Left lobe of liver (tissue), 2 donors: ENCODE measurements around the gene SIGLEC11. TPM values are rescaled to one million over a fixed set of nuclear protein-coding genes. Genes with fewer than 3 reads are reported as not detected.
"Not testable (repeated sequence)": the region's sequence is repeated elsewhere in the genome, so short reads cannot be mapped to it uniquely, and the experiment has no call there.

Source experiments
- ATAC-seq: fragments of 200-7000 bp; cut with Tn5 transposase; one replicate; pipeline ENCODE4 v1.9.1; 2020; ENCODE audit warnings: mild to moderate bottlenecking, moderate library complexity
- DNase-seq: peaks from one replicate; pipeline ENCODE4 v3.0.0-alpha.2; 2020; ENCODE audit warnings: low spot score
- total RNA-seq: library from RNA; stranded (reverse); gene quantifications from one replicate; pipeline ENCODE4 v1.2.1, GENCODE V29; 2021
- donor health status: DM: no; HTN: no; CAD: no; lungs with moderate emphysema.
- donor health status: DM: no; HTN: yes; CAD: no.

The SIGLEC11 gene
- total RNA-seq, 1 donor from 2014 or later: 1.3 TPM

DNA sequence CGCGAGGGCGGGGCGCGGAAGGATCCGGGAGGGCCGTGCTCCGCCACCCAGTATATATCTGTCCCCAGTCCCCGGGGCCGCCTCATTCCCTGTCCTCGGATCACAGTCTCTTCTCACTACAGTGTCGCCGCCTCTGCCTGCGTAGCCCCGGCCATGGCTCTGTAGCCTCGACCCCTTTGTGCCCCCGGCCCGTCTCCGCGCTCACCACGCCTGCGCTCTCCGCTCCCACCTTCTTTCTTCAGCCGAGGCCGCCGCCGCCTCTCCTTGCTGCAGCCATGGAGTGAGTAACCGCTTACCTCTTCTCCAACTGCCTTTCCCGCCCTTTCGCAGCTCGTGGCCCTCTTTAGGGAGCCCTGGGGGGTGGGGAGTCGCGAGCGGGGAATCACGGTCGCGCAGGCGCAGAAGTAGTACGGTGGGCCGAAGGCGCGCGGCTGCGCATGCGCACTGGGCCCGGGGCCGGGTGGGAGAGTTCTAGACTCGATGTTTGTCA, 31.8 kb downstream of the SIGLEC11 start, which contains the start of the genes ATF5 and NUP62:
Gene ATF5 (plus strand): TSS at position 85 of the 490 bp plus-strand sequence. CDS start 1,646 bp downstream, outside the sequence.
Gene NUP62 (minus strand): TSS at position 384 of the 490 bp plus-strand sequence. CDS start 19,697 bp downstream, outside the sequence.
- ATAC-seq (peak; percentile 66), DNase-seq (peak; percentile 91)

DNA sequence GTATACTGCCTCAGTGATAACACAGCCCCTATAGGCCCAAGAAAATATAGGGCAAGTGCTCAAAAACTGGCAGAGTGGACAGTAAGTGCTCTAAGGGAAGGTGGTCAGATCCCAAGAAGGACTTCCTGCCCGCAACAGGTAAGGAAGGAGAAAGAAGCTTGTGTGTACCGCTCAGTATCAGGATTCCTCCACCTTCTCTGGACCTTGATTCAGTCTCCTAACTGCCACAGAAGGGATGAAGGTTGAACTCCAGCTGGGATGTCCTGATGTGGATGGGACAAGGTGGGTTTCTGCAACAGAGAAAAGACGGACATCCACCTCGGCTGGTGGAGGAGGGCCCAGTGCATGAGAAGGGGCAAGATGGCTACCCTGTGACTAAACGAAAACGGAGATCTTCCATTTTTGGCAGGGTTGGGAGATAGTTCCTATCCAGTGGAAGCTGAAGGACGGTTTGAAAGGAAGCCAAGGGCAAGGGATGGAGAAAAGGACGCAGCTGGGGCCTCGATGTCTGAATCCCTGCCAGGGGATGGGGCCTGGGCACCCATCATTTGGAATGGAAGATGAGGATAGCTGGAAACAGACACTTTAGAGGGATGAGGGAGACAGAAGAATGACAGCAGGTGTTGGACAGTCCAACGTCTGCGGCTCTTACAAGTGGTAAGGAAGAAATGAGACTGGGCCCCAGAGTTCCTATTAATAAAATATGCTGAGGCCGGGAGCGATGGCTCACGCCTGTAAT, 33.3 kb downstream of the SIGLEC11 start:
- ATAC-seq: no peak

DNA sequence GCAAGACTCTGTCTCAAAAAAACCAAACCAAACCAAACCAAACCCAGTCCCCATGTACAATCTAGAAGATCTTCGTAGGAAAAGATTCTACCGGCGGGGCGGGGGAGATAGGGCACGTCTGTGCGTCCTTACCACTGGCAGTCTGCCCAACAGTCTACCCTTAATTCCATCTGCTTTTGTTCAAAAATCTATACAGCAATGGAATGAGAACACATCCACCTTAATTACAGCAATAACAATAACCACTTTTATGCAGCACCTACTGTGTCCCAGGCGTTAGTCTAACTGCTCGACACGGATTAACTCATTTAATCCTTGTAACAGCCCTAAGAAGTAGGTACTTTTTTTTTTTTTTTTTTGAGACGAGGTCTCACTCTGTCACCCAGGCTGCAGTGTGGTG, 34.5 kb downstream of the SIGLEC11 start:
- ATAC-seq: no peak
- no peak for DNase-seq

More for the DNA sequence above, 33.3 kb downstream of the SIGLEC11 start:
- no peak for DNase-seq

DNA sequence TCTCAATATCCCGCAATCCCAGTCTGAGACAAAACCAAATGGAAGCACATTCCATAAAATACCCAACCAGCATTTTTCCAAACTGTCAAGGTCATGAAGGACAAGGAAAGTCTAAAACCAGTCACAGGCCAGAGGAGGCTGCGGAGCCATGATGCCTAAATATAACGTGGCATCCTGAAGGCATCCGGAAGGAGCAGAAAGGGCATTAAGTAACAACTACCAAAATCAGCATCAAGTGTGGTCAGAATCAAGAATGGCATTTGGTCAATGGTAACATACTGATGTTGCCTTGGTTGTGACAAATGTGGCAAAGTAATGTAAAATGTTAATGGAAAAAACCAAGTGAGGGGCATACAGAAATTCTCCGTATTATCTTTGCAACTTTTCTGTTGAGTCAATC, 35.5 kb downstream of the SIGLEC11 start:
- no peak for DNase-seq
- ATAC-seq: no peak

GRCh38 chr19:49924881-49925210, 36.1 kb downstream of the SIGLEC11 start:
- not testable (repeated sequence) for DNase-seq, ATAC-seq

GRCh38 chr19:49924004-49924880, 36.7 kb downstream of the SIGLEC11 start:
- ATAC-seq: peak; percentile 65
- DNase-seq: peak; percentile 97

GRCh38 chr19:49923055-49924003, 37.6 kb downstream of the SIGLEC11 start:
- peak; percentile 96 for DNase-seq
- peak; percentile 63 for ATAC-seq

GRCh38 chr19:49921871-49922795, 38.8 kb downstream of the SIGLEC11 start:
- ATAC-seq (no peak), DNase-seq (no peak)

DNA sequence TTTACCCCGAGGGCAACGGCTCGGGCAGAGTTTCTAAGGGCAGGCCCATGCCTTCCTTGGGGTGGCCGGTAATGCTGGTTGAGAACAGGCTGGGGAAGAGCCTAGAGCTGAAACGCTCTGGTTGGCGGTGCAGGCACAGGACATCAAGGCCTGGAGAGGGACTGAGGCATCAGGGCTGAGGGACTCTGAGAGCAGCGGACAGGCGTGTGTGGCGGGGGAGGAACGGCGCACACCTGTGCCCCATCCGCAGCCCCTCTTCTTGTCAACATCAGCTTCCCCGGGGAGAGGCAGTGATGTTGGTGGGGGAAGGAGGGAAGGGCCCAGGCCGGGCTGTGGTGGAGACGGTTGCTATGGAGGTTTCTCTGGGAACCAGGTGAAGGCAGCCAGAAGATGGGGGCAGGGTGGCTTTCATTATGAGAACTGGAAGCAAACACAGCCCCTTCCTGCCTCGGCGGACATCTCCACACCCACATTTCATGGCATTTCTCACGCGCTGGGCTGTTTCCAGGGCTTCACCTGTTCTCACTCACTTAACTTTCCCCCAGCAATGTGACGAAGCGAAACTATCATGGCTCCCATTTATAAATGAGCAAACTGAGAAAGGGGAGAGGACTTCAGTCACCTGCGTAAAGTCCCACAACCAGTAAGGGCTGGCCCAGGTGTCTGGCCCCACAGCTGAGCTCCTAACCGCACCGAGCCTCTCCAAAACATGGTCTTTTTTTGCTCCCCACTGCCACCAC, 40.2 kb downstream of the SIGLEC11 start:
- DNase-seq: no peak
- ATAC-seq: no peak

- ATAC-seq: no peak
- DNase-seq: no peak
Measured at GRCh38 chr19:49918089-49918488, 42.9 kb downstream of the SIGLEC11 start.

DNA sequence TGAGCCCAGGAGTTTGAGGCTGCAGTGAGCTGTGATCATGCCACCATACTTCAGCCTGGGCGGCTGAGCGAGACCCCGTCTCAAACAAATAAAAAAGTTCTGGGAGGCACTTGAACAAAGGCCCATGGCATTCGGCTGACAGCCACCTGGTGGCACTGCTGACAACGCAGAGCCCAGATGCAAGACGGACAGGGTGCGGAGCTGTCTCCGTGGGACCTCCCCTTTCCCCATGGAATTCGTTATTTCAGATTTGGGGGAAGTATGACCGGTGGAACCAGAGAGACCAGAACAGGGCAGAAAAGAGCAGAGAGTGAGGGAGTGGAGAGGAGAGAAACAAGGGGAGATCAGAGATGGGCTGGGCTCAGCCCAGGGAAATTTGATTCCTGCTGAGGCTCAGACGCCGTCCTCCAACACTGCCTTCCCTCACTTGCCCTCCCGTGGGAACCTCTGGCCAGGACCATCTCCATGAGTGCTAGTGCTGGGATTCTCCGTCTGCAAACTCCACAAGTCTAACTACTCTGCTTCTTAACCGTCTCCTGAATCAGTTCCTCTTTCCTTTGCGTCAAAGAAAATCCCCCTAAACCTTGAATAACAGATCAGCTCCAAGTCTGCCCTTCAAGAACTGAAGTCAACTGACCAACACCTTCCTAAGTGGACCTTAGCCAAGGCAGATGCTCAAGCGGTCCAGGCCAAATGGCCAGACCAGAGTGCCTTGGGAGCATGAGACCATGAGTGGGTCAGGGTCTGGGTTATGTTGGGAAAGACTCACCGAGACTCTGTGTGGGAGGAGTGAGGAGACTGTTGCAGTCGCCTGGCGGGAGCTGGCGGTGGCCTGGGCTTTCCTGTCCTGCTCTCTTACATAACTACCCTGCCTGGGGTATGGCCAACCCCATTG, 43.9 kb downstream of the SIGLEC11 start:
- ATAC-seq (peak; percentile 90), DNase-seq (peak; percentile 84)

GRCh38 chr19:49915271-49915670, 45.7 kb downstream of the SIGLEC11 start:
- no peak for ATAC-seq
- no peak for DNase-seq

- DNase-seq (no peak), ATAC-seq (no peak)
Measured at GRCh38 chr19:49913720-49914119, 47.3 kb downstream of the SIGLEC11 start.

GRCh38 chr19:49912965-49913685, 47.8 kb downstream of the SIGLEC11 start:
- no peak for ATAC-seq

DNA sequence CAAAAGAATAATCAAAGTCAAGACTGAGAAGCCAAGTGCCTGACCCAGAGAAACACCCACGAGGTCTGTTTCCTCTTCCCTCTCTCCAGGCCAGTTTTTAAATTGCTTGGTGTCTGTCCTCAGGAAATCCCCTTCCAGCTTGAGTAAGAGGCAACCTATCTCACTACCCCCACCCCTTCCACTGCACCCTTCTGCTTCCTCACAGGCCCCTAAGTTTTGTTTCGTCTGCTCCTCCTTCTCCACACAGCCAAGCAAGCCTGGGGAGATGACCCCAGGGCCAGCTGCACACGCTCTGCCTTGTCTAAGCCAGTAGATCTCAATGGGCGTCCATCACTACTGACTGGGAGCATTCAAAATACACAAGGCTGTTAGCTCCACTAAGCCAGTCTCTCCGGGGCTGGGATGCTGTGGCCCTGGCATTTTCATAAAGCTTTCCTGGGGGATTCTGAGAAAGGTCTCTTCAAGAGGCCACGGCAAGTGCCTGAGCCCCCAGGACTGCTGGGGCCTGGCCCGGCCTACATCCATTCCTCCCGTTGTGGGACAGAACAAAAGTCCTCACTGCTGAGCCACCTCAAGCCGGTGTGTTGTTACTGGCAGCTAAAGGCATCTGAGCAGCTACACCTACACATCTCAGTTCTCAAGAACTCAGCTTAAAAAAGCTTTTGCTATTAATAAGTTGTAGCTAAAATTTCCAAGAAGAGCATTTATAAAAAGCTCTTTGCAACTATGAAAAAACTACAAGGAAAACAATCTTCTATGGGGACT, 49.4 kb downstream of the SIGLEC11 start:
- ATAC-seq: peak; percentile 18
- no peak for DNase-seq

More at GRCh38 chr19:49912965-49913685, 47.8 kb downstream of the SIGLEC11 start:
- no peak for DNase-seq

DNA sequence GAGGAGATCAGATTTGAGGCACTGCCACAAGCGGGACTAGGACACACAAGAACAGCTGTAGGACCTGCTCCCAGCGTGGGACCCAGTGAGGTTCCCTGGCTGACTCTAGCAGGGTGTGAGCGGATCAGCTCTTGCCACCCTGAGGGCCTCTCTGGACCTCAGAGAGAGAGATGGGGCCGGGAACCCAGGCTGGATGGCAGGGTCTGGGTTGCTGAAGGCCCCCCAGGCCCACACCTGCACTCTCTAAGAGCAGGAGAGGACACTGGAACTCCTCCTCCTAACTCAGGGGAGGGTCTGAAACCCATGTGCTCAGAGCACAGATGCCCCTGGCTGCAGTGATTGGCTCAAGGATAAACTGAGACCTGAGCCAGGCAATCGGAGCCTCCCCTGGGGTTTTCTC, 50.8 kb downstream of the SIGLEC11 start:
- DNase-seq (no peak), ATAC-seq (no peak)
